Endothelial cell of umbilical vein (primary cell): ENCODE measurements around the gene C1QTNF7.

Experiments
- EZH2 ChIP-seq: IDR thresholded peaks from 2 replicates; pipeline ENCODE4 v1.6.1; 2012; ENCODE audit warnings: borderline replicate concordance, low read depth, mild to moderate bottlenecking, moderate library complexity, low read length, inconsistent platforms; ENCODE audit not compliant: severe bottlenecking
- FOS ChIP-seq: IDR thresholded peaks from 2 replicates; pipeline ENCODE4 v1.6.1; 2011; ENCODE audit warnings: mild to moderate bottlenecking, low read length, moderate library complexity, borderline replicate concordance; ENCODE audit not compliant: insufficient read depth
- POLR2AphosphoS5 ChIP-seq: IDR thresholded peaks from 2 replicates; pipeline ENCODE4 v1.6.1; 2012; ENCODE audit warnings: low read depth, mild to moderate bottlenecking, control low read depth, low read length, moderate library complexity; ENCODE audit not compliant: insufficient read depth
- TF ChIP-seq, protein P1 (sequence below), 2 donors: IDR thresholded peaks; 1 replicate in 1 of 2; 2 replicates in 1 of 2; pipeline ENCODE4 v1.5.1; 2011; ENCODE audit warnings: low read length in 2 of 2, mild to moderate bottlenecking in 2 of 2, moderate library complexity in 2 of 2, control low read depth in 1 of 2, inconsistent platforms in 1 of 2, low read depth in 1 of 2; ENCODE audit not compliant: insufficient read depth in 1 of 2; ENCODE audit errors: extremely low read depth in 1 of 2
- TF ChIP-seq, protein P2 (sequence below): IDR thresholded peaks from 2 replicates; pipeline ENCODE4 v1.6.1; 2011; ENCODE audit not compliant: insufficient read depth, insufficient read length

DNA sequence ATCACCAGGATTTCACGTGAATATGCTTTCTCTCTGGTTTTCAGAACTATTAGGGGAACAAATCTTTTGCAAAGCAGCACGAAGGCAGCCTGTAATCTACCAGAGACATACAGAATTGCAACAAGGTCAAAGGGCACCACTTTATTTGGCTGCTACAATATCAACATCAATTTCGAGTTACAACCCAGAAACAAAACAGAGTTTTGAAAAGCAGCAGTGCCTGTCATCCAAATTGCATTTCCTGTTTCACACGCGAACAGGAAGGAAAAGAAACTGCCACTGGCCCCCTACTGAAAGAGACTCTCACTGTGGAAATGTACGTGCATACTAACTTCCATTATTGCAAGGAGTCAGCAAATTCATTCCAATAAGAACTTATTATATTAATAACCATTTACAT is 17.1 kb upstream of the C1QTNF7 start:
- TF ChIP-seq, protein P1, sequence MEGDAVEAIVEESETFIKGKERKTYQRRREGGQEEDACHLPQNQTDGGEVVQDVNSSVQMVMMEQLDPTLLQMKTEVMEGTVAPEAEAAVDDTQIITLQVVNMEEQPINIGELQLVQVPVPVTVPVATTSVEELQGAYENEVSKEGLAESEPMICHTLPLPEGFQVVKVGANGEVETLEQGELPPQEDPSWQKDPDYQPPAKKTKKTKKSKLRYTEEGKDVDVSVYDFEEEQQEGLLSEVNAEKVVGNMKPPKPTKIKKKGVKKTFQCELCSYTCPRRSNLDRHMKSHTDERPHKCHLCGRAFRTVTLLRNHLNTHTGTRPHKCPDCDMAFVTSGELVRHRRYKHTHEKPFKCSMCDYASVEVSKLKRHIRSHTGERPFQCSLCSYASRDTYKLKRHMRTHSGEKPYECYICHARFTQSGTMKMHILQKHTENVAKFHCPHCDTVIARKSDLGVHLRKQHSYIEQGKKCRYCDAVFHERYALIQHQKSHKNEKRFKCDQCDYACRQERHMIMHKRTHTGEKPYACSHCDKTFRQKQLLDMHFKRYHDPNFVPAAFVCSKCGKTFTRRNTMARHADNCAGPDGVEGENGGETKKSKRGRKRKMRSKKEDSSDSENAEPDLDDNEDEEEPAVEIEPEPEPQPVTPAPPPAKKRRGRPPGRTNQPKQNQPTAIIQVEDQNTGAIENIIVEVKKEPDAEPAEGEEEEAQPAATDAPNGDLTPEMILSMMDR (IDR thresholded peaks at IDR 0.05; ENCODE audit: extremely low read depth in 1 of 2, insufficient read depth in 1 of 2, low read depth in 1 of 2, low read length in 2 of 2), result no peak
- TF ChIP-seq, protein P2, sequence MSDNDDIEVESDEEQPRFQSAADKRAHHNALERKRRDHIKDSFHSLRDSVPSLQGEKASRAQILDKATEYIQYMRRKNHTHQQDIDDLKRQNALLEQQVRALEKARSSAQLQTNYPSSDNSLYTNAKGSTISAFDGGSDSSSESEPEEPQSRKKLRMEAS, result no peak
- TF ChIP-seq POLR2AphosphoS5, result no peak
- TF ChIP-seq FOS, result no peak
- TF ChIP-seq EZH2, result no peak
